GM12872 (cell line): ENCODE data around the gene DAO.

Experiments
- TF ChIP-seq, protein P1 (sequence below): IDR thresholded peaks from 3 replicates; pipeline ENCODE4 v1.5.1; 2011; ENCODE audit warnings: low read depth, mild to moderate bottlenecking, low read length, moderate library complexity; ENCODE audit not compliant: insufficient read depth

Gene DAO

DNA sequence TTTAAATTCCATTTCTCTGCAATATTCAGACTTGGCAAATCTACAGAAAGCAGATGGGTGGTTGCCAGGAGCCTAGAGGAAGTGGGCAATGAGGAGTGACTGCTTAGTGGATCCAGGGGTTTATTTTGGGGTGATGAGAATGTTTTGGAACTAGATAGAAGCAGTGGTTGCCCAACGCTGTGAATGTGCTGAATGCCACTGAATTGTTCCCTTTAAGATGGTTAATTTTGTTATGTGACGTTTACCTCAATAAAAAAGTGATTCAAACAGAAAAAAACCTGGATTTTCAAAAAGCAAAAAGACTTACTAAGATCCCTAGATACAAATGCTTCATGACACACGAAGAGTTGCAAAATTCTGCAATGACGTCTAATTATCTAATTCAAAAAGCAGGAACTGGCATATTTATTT, 34.2 kb downstream of the DAO start:
- TF ChIP-seq, protein P1, sequence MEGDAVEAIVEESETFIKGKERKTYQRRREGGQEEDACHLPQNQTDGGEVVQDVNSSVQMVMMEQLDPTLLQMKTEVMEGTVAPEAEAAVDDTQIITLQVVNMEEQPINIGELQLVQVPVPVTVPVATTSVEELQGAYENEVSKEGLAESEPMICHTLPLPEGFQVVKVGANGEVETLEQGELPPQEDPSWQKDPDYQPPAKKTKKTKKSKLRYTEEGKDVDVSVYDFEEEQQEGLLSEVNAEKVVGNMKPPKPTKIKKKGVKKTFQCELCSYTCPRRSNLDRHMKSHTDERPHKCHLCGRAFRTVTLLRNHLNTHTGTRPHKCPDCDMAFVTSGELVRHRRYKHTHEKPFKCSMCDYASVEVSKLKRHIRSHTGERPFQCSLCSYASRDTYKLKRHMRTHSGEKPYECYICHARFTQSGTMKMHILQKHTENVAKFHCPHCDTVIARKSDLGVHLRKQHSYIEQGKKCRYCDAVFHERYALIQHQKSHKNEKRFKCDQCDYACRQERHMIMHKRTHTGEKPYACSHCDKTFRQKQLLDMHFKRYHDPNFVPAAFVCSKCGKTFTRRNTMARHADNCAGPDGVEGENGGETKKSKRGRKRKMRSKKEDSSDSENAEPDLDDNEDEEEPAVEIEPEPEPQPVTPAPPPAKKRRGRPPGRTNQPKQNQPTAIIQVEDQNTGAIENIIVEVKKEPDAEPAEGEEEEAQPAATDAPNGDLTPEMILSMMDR = no peak

DNA sequence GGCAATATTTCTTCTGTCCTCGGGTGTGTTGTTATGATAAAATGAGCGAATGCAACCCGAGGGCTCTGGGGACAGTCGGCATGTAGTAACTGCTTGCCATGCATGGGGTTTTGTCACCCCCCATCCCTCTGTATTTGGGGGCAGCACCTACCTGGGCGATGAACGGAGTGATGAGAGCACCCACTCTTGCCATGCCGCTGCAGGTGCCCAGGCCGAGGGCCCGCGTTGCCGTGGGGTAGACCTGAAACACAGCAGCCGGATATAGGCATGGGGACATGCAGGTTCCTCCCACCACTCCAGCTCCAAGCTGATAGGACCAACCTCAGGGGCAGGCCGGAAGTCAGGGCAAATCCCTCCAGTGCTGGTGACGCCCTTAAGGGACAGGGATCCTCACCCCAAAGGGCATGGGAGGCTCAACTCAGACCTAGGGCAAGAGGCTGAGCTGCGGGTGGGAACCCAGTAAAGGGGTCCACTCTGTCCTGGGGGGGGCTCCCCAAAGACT, 35.8 kb downstream of the DAO start:
- TF ChIP-seq, protein P1 = no peak

DNA sequence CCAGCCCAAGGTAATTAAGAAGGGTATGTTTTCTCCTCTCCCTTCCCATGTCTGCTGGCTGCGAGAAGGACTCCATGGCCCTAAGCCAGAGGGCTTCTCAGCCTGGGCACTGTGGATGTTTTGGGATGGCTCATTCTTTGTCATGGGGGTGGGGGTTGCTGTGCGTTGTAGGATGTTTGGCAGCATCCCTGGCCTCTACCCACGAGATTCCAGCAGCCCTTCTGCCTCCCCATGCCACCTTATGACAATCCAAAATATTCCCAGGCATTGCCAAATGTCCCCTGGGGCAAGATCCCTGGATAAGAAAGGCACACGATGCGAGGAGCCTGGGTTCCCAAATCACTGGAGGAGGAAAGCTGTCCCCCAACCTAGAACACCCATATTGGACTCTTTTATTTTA, 36.4 kb downstream of the DAO start:
- TF ChIP-seq, protein P1 = no peak

DNA sequence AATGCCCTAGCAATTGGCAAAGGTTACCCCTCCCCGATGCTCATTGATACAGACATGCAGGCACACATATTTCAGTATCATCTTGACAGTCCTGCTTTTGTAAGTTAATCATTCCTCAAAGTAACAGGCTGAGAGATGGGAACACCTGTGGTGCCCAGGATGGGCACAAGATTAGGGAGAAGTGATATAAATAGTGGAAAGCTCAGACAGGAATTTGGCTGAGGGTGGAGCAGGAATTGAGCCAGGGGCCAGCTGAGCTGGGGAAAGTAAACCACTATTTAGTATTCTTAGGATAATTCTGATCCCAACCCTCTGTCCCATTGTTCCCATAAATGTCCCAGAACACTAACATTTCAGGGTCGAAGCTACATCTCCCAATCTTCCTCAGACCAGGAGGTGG, 38.3 kb downstream of the DAO start:
- TF ChIP-seq, protein P1 = no peak

DNA sequence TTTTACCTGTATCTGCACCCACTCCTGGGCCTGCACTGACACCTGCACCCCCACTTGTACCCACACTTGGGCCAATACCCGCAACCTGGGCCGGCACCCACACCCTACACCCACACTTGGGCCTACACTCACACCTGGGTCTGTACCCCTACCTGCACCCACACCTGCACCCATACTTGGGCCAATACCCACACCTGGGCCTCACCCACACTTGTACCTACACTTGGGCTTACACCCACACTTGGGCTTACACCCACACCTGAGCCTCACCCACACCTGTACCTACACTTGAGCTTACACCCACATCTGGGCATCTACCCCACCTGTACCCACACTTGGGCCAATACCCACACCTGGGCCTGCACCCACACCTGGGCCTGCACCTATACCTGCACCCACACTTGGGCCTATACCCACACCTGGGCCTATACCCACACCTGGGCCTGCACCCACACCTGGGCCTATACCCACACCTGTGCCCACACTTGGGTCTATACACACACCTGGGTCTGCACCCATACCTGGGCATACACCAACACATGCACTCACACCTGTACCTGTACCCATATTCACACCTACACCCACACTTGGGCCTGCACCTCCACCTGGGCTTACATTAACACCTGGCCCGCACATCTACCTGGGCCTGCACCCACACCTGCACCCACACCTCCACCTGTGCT, 39.2 kb downstream of the DAO start:
- TF ChIP-seq, protein P1 = no peak

DNA sequence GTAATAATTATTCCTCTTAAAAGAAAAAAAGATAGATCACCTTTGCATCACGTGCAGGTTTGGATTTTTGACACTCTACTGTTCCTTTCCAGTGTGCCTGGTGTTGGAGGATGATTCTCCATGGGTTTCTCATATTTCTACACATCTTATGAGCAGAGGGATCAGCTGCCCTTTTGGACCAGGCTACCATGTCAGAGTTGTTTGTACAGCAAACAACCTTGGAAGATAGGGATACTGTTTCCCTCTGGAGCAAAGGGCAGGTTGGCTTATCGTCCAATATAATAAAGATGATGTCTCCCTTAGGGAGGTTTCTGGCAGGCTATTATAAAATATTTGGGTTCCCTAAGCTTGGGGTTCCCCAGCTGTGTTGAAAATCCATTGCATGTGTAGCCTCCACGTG, 42.1 kb downstream of the DAO start:
- TF ChIP-seq, protein P1 = no peak

DNA sequence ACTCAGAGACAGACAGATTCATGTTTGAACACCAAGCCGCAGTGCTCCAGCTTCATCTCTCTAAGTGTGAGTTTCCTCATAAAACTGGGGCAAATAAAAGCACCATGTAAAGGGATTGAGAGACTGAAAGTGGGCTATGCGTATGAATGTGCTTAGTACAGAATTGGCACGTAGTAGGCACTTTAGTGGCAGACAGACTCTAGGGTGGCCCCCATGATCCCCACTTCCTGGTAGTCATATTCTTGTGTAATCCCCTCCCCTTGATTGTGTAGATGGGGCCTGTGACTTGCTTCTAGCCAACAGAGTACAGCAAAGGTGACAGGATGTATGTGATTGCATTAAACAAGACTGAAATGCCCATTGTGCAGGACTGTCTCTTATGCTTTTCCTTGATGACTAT, 43.0 kb downstream of the DAO start:
- TF ChIP-seq, protein P1 = no peak

DNA sequence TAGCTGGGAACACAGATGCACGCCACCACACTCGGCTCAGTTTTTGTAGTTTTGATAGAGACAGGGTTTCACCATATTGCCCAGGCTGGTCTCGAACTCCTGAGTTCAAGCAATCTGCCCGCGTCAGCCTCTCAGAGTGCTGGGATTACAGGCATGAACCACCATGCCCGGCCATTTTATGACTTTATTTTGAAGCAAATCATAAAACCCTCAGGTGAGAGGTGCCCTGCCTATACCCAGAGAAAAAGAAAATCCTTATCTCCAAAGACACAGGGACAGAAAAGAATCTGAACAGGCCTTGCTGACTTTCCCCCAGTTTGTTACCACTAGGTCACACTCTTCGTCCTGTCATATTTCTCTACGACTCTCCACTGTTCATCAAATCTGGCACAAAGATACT, 48.8 kb downstream of the DAO start:
- TF ChIP-seq, protein P1 = no peak
